HG03025 (cell line): ENCODE data around the gene HSF2BP.
"Not testable (repeated sequence)": the region's sequence is repeated elsewhere in the genome, so short reads cannot be mapped to it uniquely, and the experiment has no call there.

ENCODE experiments used
- ATAC-seq: cut with Tn5 transposase; IDR thresholded peaks from one replicate; pipeline ENCODE4 v1.9.1; 2021; ENCODE audit warnings: mild to moderate bottlenecking, moderate library complexity; ENCODE audit not compliant: unreplicated experiment, low FRiP score

HSF2BP gene

GRCh38 chr21:43570195-43570594 is 89.1 kb downstream of the HSF2BP start:
- not testable (repeated sequence) for ATAC-seq

- ATAC-seq: not testable (repeated sequence)
Observed at GRCh38 chr21:43562451-43562850, 96.8 kb downstream of the HSF2BP start.

- not testable (repeated sequence) for ATAC-seq
Observed at GRCh38 chr21:43540561-43540960, 118.7 kb downstream of the HSF2BP start.

- ATAC-seq: not testable (repeated sequence)
Observed at GRCh38 chr21:43522495-43523131, 136.7 kb downstream of the HSF2BP start.

GRCh38 chr21:43517701-43518100 is 141.6 kb downstream of the HSF2BP start:
- ATAC-seq: not testable (repeated sequence)

- not testable (repeated sequence) for ATAC-seq
Observed at GRCh38 chr21:43516860-43517627, 142.2 kb downstream of the HSF2BP start.

- ATAC-seq: not testable (repeated sequence)
Observed at GRCh38 chr21:43516295-43516847, 142.9 kb downstream of the HSF2BP start.

GRCh38 chr21:43514834-43515233 is 144.5 kb downstream of the HSF2BP start:
- not testable (repeated sequence) for ATAC-seq

GRCh38 chr21:43513023-43513422 is 146.3 kb downstream of the HSF2BP start:
- not testable (repeated sequence) for ATAC-seq

- ATAC-seq: not testable (repeated sequence)
Observed at GRCh38 chr21:43511209-43511608, 148.1 kb downstream of the HSF2BP start.

- not testable (repeated sequence) for ATAC-seq
Observed at GRCh38 chr21:43510669-43511068, 148.6 kb downstream of the HSF2BP start.

GRCh38 chr21:43503892-43504291 is 155.4 kb downstream of the HSF2BP start:
- not testable (repeated sequence) for ATAC-seq

- ATAC-seq: not testable (repeated sequence)
Observed at GRCh38 chr21:43503075-43503750, 156.1 kb downstream of the HSF2BP start.

GRCh38 chr21:43502407-43503071 is 156.7 kb downstream of the HSF2BP start:
- not testable (repeated sequence) for ATAC-seq

GRCh38 chr21:43498924-43499323 is 160.4 kb downstream of the HSF2BP start:
- not testable (repeated sequence) for ATAC-seq

- not testable (repeated sequence) for ATAC-seq
Observed at GRCh38 chr21:43498065-43498464, 161.2 kb downstream of the HSF2BP start.

GRCh38 chr21:43494279-43495012 is 164.8 kb downstream of the HSF2BP start:
- not testable (repeated sequence) for ATAC-seq

- ATAC-seq: not testable (repeated sequence)
Observed at GRCh38 chr21:43493471-43493870, 165.8 kb downstream of the HSF2BP start.

GRCh38 chr21:43488235-43488634 is 171.1 kb downstream of the HSF2BP start:
- not testable (repeated sequence) for ATAC-seq

- not testable (repeated sequence) for ATAC-seq
Observed at GRCh38 chr21:43486051-43486450, 173.2 kb downstream of the HSF2BP start.
